ENCODE measurements around the gene DAPK1. TPM values are rescaled to one million over a fixed set of nuclear protein-coding genes. Genes with fewer than 3 reads are reported as not detected.
A peak's percentile ranks its signal among the peaks of the same experiment; 100 is the strongest.

Gene DAPK1
- total and polyA plus RNA-seq, 10 of the 15 experiments (the other 5 are each of a cell fraction or from before 2014, with no cell fraction given): 8.2 to 94.7 (median 51.6) TPM

DNA sequence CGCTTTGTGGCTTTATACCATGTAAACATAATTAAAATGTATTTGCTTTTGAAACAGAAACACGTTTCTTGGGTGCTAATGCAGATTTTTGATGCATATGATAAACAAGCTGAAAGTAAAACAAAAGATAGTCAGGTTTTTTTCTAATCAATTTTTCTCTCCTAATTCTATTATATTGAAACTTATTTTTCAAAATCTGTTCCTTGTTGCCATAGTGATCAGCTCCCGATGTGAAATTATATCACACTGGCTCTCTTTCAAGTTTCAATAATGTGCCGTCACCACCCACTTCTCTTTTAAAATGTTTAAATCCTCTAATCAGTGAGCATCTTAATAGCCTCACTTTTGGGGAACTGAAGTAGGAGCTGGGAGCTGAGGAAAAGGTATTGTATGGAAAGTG is 36.4 kb upstream of the DAPK1 start:
- Histone ChIP-seq H3K4me2 (ENCODE audit: control insufficient read depth, insufficient read depth) (no peak overlapping the region), H3K36me3 (ENCODE audit: control insufficient read depth in 2 of 2, insufficient read depth in 2 of 2, low read length in 1 of 2) (no peaks in the 10 kb centered on the region), H3K9ac (ENCODE audit: control insufficient read depth, insufficient read depth, low read length) (no peak overlapping the region), H2AFZ (ENCODE audit: control insufficient read depth, low read depth, low read length) (no peak overlapping the region), H3K4me1 (ENCODE audit: control insufficient read depth, insufficient read depth, low read length) (peaks cover 14% of the 10 kb centered on the region), H3K9me3 (replicated peaks; ENCODE audit: control insufficient read depth, insufficient read depth, low read length) (peaks cover 2% of the 10 kb centered on the region; the same call in 1 of the 3 replicates), H3K4me3 (no peak overlapping the region), H4K20me1 (ENCODE audit: control insufficient read depth, insufficient read depth) (no peaks in the 10 kb centered on the region), H3K27me3 (replicated peaks in 1 of 2; ENCODE audit: control insufficient read depth in 2 of 2, insufficient read depth in 2 of 2, low read length in 1 of 2) (no peaks in the 10 kb centered on the region), H3K79me2 (ENCODE audit: control insufficient read depth, insufficient read depth, low read length) (no peaks in the 10 kb centered on the region), H3K27ac (ENCODE audit: control insufficient read depth, insufficient read depth) (no peak overlapping the region)
- ChIA-PET POLR2A (interaction anchor here (0.6 to 2.3 kb wide), 2 partner anchors 19 to 134 kb away, joined by 3 to 10 read pairs; no protein-coding TSS in a partner anchor), CTCF (interaction anchor here (2.9 kb wide), 1 partner anchor 16 kb away, joined by 8 read pairs; no protein-coding TSS in a partner anchor), SMC1A (ENCODE audit: uncharacterized antibody, unreplicated experiment) (interaction anchor here (0.6 to 5.9 kb wide), 6 partner anchors 9 to 119 kb away, joined by 3 to 43 read pairs (median 4); partner anchors contain the start of gene DAPK1), RAD21 (ENCODE audit: unreplicated experiment) (interaction anchor here (0.9 kb wide), 1 partner anchor 36 kb away, joined by 3 read pairs; the partner anchor contains the start of gene DAPK1)
- WGBS (ENCODE audit: insufficient coverage, insufficient replicate concordance, low lambda C conversion rate, missing lambda C conversion rate): 75% methylated on average over 4 of the region's 4 CpGs
- TF ChIP-seq TBL1XR1 (IDR thresholded peaks at IDR 0.05; ENCODE audit: low read depth, low read length): no peak
- TF ChIP-seq, protein P1, sequence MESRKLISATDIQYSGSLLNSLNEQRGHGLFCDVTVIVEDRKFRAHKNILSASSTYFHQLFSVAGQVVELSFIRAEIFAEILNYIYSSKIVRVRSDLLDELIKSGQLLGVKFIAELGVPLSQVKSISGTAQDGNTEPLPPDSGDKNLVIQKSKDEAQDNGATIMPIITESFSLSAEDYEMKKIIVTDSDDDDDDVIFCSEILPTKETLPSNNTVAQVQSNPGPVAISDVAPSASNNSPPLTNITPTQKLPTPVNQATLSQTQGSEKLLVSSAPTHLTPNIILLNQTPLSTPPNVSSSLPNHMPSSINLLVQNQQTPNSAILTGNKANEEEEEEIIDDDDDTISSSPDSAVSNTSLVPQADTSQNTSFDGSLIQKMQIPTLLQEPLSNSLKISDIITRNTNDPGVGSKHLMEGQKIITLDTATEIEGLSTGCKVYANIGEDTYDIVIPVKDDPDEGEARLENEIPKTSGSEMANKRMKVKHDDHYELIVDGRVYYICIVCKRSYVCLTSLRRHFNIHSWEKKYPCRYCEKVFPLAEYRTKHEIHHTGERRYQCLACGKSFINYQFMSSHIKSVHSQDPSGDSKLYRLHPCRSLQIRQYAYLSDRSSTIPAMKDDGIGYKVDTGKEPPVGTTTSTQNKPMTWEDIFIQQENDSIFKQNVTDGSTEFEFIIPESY (IDR thresholded peaks at IDR 0.05): no peak
- no peak for TF ChIP-seq RAD51 (IDR thresholded peaks at IDR 0.05)
- TF ChIP-seq, protein P2, sequence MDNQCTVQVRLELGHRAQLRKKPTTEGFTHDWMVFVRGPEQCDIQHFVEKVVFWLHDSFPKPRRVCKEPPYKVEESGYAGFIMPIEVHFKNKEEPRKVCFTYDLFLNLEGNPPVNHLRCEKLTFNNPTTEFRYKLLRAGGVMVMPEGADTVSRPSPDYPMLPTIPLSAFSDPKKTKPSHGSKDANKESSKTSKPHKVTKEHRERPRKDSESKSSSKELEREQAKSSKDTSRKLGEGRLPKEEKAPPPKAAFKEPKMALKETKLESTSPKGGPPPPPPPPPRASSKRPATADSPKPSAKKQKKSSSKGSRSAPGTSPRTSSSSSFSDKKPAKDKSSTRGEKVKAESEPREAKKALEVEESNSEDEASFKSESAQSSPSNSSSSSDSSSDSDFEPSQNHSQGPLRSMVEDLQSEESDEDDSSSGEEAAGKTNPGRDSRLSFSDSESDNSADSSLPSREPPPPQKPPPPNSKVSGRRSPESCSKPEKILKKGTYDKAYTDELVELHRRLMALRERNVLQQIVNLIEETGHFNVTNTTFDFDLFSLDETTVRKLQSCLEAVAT (IDR thresholded peaks at IDR 0.05): no peak
- TF ChIP-seq BMI1 (IDR thresholded peaks at IDR 0.05; ENCODE audit: borderline replicate concordance): peak; percentile 48; the same call in 1 of the 2 replicates
- no peak for TF ChIP-seq IKZF2 (IDR thresholded peaks at IDR 0.05)
- TF ChIP-seq IRF4 (IDR thresholded peaks at IDR 0.05; ENCODE audit: low read depth, low read length): no peak
- in situ Hi-C loops (cut with MboI): no loop called here
- no TSS peak for BruUV-seq (replicated peaks)
- intact Hi-C loops (cut with micrococcal nuclease; ENCODE audit: unreplicated experiment): no loop called here
- ATAC-seq (no peak), FAIRE-seq (no peak), DNase-seq (ENCODE audit: low read depth, low spot score) (no peak)
